HEK293 (cell line): Measurements from ENCODE around the gene CHSY1.

Experiments used
- CTCF ChIP-seq: fragments of 450-650 bp; formaldehyde crosslinking; IDR thresholded peaks from 2 replicates; pipeline ENCODE4 v1.5.1; 2016; ENCODE audit warnings: missing biosample characterization, missing genetic modification characterization
- EGR2 ChIP-seq: fragments of 450-650 bp; formaldehyde crosslinking; IDR thresholded peaks from 2 replicates; pipeline ENCODE4 v1.5.1; 2016; ENCODE audit warnings: low read depth, missing biosample characterization, missing genetic modification characterization
- PATZ1 ChIP-seq: fragments of 450-650 bp; formaldehyde crosslinking; IDR thresholded peaks from 2 replicates; pipeline ENCODE4 v1.5.1; 2016; ENCODE audit warnings: missing biosample characterization, missing genetic modification characterization
- ZNF174 ChIP-seq: fragments of 450-650 bp; formaldehyde crosslinking; IDR thresholded peaks from 2 replicates; pipeline ENCODE4 v1.5.0; 2017; ENCODE audit warnings: missing biosample characterization, mild to moderate bottlenecking, missing genetic modification characterization
- ZNF335 ChIP-seq: fragments of 450-650 bp; formaldehyde crosslinking; conservative IDR thresholded peaks from 2 replicates; pipeline ENCODE4 v1.5.1; 2016; ENCODE audit warnings: missing biosample characterization, missing genetic modification characterization
- ZNF623 ChIP-seq: fragments of 450-650 bp; formaldehyde crosslinking; IDR thresholded peaks from 2 replicates; pipeline ENCODE4 v1.5.1; 2016; ENCODE audit warnings: missing biosample characterization, missing genetic modification characterization
- TF ChIP-seq, protein P1 (sequence below): fragments of 450-650 bp; formaldehyde crosslinking; IDR thresholded peaks from 2 replicates; pipeline ENCODE4 v1.5.1; 2016; ENCODE audit warnings: missing biosample characterization, missing genetic modification characterization, borderline replicate concordance
- TF ChIP-seq, protein P2 (sequence below): IDR thresholded peaks from 2 replicates; pipeline ENCODE4 v1.6.1; 2011; ENCODE audit warnings: mild to moderate bottlenecking, low read depth, low read length, borderline replicate concordance
- TF ChIP-seq, protein P3 (sequence below): fragments of 450-650 bp; formaldehyde crosslinking; IDR thresholded peaks from 2 replicates; pipeline ENCODE4 v1.5.1; 2016; ENCODE audit warnings: missing biosample characterization, missing genetic modification characterization

- TF ChIP-seq CTCF (no peak), EGR2 (tag by site-specific recombination) (no peak), ZNF174 (no peak), ZNF335 (tag by site-specific recombination) (no peak), ZNF623 (tag by site-specific recombination) (no peak), PATZ1 (tag by site-specific recombination) (no peak)
- TF ChIP-seq, protein P1, sequence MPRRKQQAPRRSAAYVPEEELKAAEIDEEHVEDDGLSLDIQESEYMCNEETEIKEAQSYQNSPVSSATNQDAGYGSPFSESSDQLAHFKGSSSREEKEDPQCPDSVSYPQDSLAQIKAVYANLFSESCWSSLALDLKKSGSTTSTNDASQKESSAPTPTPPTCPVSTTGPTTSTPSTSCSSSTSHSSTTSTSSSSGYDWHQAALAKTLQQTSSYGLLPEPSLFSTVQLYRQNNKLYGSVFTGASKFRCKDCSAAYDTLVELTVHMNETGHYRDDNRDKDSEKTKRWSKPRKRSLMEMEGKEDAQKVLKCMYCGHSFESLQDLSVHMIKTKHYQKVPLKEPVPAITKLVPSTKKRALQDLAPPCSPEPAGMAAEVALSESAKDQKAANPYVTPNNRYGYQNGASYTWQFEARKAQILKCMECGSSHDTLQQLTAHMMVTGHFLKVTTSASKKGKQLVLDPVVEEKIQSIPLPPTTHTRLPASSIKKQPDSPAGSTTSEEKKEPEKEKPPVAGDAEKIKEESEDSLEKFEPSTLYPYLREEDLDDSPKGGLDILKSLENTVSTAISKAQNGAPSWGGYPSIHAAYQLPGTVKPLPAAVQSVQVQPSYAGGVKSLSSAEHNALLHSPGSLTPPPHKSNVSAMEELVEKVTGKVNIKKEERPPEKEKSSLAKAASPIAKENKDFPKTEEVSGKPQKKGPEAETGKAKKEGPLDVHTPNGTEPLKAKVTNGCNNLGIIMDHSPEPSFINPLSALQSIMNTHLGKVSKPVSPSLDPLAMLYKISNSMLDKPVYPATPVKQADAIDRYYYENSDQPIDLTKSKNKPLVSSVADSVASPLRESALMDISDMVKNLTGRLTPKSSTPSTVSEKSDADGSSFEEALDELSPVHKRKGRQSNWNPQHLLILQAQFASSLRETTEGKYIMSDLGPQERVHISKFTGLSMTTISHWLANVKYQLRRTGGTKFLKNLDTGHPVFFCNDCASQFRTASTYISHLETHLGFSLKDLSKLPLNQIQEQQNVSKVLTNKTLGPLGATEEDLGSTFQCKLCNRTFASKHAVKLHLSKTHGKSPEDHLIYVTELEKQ (tag by site-specific recombination) = no peak
- TF ChIP-seq, protein P2, sequence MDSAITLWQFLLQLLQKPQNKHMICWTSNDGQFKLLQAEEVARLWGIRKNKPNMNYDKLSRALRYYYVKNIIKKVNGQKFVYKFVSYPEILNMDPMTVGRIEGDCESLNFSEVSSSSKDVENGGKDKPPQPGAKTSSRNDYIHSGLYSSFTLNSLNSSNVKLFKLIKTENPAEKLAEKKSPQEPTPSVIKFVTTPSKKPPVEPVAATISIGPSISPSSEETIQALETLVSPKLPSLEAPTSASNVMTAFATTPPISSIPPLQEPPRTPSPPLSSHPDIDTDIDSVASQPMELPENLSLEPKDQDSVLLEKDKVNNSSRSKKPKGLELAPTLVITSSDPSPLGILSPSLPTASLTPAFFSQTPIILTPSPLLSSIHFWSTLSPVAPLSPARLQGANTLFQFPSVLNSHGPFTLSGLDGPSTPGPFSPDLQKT = no peak
- TF ChIP-seq, protein P3, sequence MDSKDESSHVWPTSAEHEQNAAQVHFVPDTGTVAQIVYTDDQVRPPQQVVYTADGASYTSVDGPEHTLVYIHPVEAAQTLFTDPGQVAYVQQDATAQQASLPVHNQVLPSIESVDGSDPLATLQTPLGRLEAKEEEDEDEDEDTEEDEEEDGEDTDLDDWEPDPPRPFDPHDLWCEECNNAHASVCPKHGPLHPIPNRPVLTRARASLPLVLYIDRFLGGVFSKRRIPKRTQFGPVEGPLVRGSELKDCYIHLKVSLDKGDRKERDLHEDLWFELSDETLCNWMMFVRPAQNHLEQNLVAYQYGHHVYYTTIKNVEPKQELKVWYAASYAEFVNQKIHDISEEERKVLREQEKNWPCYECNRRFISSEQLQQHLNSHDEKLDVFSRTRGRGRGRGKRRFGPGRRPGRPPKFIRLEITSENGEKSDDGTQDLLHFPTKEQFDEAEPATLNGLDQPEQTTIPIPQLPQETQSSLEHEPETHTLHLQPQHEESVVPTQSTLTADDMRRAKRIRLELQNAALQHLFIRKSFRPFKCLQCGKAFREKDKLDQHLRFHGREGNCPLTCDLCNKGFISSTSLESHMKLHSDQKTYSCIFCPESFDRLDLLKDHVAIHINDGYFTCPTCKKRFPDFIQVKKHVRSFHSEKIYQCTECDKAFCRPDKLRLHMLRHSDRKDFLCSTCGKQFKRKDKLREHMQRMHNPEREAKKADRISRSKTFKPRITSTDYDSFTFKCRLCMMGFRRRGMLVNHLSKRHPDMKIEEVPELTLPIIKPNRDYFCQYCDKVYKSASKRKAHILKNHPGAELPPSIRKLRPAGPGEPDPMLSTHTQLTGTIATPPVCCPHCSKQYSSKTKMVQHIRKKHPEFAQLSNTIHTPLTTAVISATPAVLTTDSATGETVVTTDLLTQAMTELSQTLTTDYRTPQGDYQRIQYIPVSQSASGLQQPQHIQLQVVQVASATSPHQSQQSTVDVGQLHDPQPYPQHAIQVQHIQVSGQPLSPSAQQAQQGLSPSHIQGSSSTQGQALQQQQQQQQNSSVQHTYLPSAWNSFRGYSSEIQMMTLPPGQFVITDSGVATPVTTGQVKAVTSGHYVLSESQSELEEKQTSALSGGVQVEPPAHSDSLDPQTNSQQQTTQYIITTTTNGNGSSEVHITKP (tag by site-specific recombination) = no peak
These were observed 20.7 kb upstream of the CHSY1 start for GRCh38 chr15:101272584-101272983.
